H1 (cell line): ENCODE data around the gene ZSWIM6. TPM values are rescaled to one million over a fixed set of nuclear protein-coding genes. Genes with fewer than 3 reads are reported as not detected.

Source experiments
- CTCF ChIA-PET: fragments of 300-600 bp; sonication (Branson Sonifier 250); formaldehyde crosslinking; loops from one replicate; lab custom pipeline; 2021; ENCODE audit not compliant: partially characterized antibody; lab: Charles Lee
- POLR2A ChIA-PET: fragments of 300-600 bp; sonication (Branson Sonifier 250); formaldehyde crosslinking; loops from one replicate; lab custom pipeline; 2021; ENCODE audit warnings: inconsistent platforms; ENCODE audit not compliant: partially characterized antibody; lab: Charles Lee
- DNase-seq, 2 experiments: peaks; one replicate each; pipeline versions ENCODE4 v3.0.0 to v3.0.0-alpha.2; 2010 to 2022; ENCODE audit warnings: low spot score in 2 of 2, low read depth in 1 of 2, mixed read lengths in 1 of 2
- FAIRE-seq: peaks from 2 replicates; lab custom pipeline; 2011; peaks lifted over from hg19 to GRCh38; lab: Jason Lieb, UNC
- H2AFZ ChIP-seq: 2 replicates; pipeline ENCODE4 v1.8.1; 2012; ENCODE audit warnings: low read length, inconsistent platforms
- H2AK5ac ChIP-seq: 2 replicates; pipeline ENCODE4 v1.6.1; 2013; ENCODE audit warnings: low read depth, low read length
- H2BK120ac ChIP-seq: replicated peaks from 2 replicates; pipeline ENCODE3; 2013; ENCODE audit warnings: low read depth, low read length, inconsistent platforms
- H2BK12ac ChIP-seq: 2 replicates; pipeline ENCODE4 v1.6.1; 2013; ENCODE audit warnings: low read depth, low read length
- H2BK15ac ChIP-seq: 2 replicates; pipeline ENCODE4 v1.6.1; 2013; ENCODE audit warnings: low read length
- H2BK20ac ChIP-seq: 2 replicates; pipeline ENCODE4 v1.6.1; 2013; ENCODE audit warnings: low read length
- H2BK5ac ChIP-seq: 2 replicates; pipeline ENCODE4 v1.6.1; 2013; ENCODE audit warnings: low read depth, low read length
- H3K14ac ChIP-seq: 2 replicates; pipeline ENCODE4 v1.6.1; 2013; ENCODE audit warnings: inconsistent platforms; ENCODE audit not compliant: insufficient read length
- H3K18ac ChIP-seq: 2 replicates; pipeline ENCODE4 v1.6.1; 2013; ENCODE audit warnings: low read length; ENCODE audit errors: extremely low read depth
- H3K23ac ChIP-seq: 2 replicates; pipeline ENCODE4 v1.6.1; 2013; ENCODE audit warnings: inconsistent platforms; ENCODE audit not compliant: insufficient read length
- H3K23me2 ChIP-seq: 2 replicates; pipeline ENCODE4 v1.6.1; 2013; ENCODE audit warnings: low read depth, low read length
- H3K27ac ChIP-seq: 2 replicates; pipeline ENCODE4 v1.6.1; 2011; ENCODE audit warnings: low read depth, low read length, inconsistent platforms
- H3K27me3 ChIP-seq, 4 experiments: replicated peaks in 1 of 4; 1 replicate in 1 of 4; 2 replicates in 3 of 4; pipeline versions ENCODE4 v1.6.1 to v1.8.1; 2011 to 2013; ENCODE audit warnings: low read length in 3 of 4, mild to moderate bottlenecking in 3 of 4, inconsistent platforms in 2 of 4, mixed read lengths in 2 of 4, moderate library complexity in 1 of 4; ENCODE audit not compliant: control insufficient read depth in 3 of 4, insufficient read depth in 3 of 4; ENCODE audit errors: extremely low read depth in 1 of 4
- H3K36me3 ChIP-seq, 4 experiments: 2 replicates each; pipeline versions ENCODE4 v1.6.1 to v1.8.1; 2011 to 2013; ENCODE audit warnings: mild to moderate bottlenecking in 4 of 4, low read length in 3 of 4, moderate library complexity in 2 of 4, control low read depth in 1 of 4, inconsistent platforms in 1 of 4; ENCODE audit not compliant: insufficient read depth in 4 of 4, control insufficient read depth in 2 of 4
- H3K4ac ChIP-seq: replicated peaks from 2 replicates; pipeline ENCODE3; 2013; ENCODE audit warnings: low read length, low read depth, mixed read lengths, inconsistent platforms; ENCODE audit not compliant: insufficient read length
- H3K4me1 ChIP-seq, 4 experiments: replicated peaks in 1 of 4; 1 replicate in 1 of 4; 2 replicates in 3 of 4; pipeline versions ENCODE4 v1.6.1 to v1.8.1; 2011 to 2013; ENCODE audit warnings: low read length in 3 of 4, inconsistent platforms in 2 of 4, mixed read lengths in 1 of 4; ENCODE audit not compliant: insufficient read depth in 4 of 4, control insufficient read depth in 3 of 4
- H3K4me2 ChIP-seq, 2 experiments: 2 replicates each; pipeline versions ENCODE4 v1.6.1 to v1.8.1; 2011 to 2013; ENCODE audit warnings: low read depth in 2 of 2, low read length in 2 of 2, control low read depth in 1 of 2, inconsistent platforms in 1 of 2, mild to moderate bottlenecking in 1 of 2; ENCODE audit not compliant: insufficient read depth in 1 of 2
- H3K4me3 ChIP-seq, 4 experiments: fragments of 200-600, 300-600 bp in 1 of 4; sonication (generic), shearing (Covaris generic), sonication (Bioruptor Twin) in 1 of 4; 2 replicates each; pipeline versions ENCODE4 v1.5.1 to v1.8.1; 2011 to 2016; ENCODE audit warnings: low read length in 4 of 4, low read depth in 3 of 4, control low read depth in 2 of 4, inconsistent platforms in 2 of 4, mild to moderate bottlenecking in 2 of 4, mixed read lengths in 1 of 4, moderate library complexity in 1 of 4; ENCODE audit not compliant: insufficient read depth in 2 of 4; ENCODE audit errors: extremely low read depth in 1 of 4
- H3K56ac ChIP-seq: replicated peaks from 2 replicates; pipeline ENCODE3; 2013; ENCODE audit warnings: low read depth, mild to moderate bottlenecking, mixed read lengths, low read length, inconsistent platforms; ENCODE audit not compliant: insufficient read length
- H3K79me1 ChIP-seq: 2 replicates; pipeline ENCODE4 v1.6.1; 2013; ENCODE audit warnings: low read depth, low read length, control low read depth
- H3K79me2 ChIP-seq, 2 experiments: 2 replicates each; pipeline versions ENCODE4 v1.6.1 to v1.8.1; 2012 to 2013; ENCODE audit warnings: low read length in 2 of 2, mild to moderate bottlenecking in 2 of 2, inconsistent platforms in 1 of 2; ENCODE audit not compliant: insufficient read depth in 2 of 2, control insufficient read depth in 1 of 2
- H3K9ac ChIP-seq, 4 experiments: replicated peaks in 1 of 4; 1 replicate in 1 of 4; 2 replicates in 3 of 4; pipeline versions ENCODE4 v1.6.1 to v1.8.1; 2011 to 2013; ENCODE audit warnings: low read depth in 3 of 4, low read length in 3 of 4, control low read depth in 2 of 4, mild to moderate bottlenecking in 2 of 4, moderate library complexity in 2 of 4, inconsistent platforms in 1 of 4; ENCODE audit errors: extremely low read depth in 1 of 4
- H3K9me3 ChIP-seq, 2 experiments: 2 replicates each; pipeline versions ENCODE4 v1.6.1 to v1.8.1; 2012 to 2013; ENCODE audit warnings: mild to moderate bottlenecking in 2 of 2, moderate library complexity in 2 of 2, control low read depth in 1 of 2, inconsistent platforms in 1 of 2, low read depth in 1 of 2, low read length in 1 of 2, mixed read lengths in 1 of 2; ENCODE audit not compliant: insufficient read depth in 2 of 2
- H4K20me1 ChIP-seq, 2 experiments: replicated peaks in 1 of 2; 2 replicates each; pipeline versions ENCODE3 to v1.8.1; 2011 to 2013; ENCODE audit warnings: inconsistent platforms in 2 of 2, low read length in 2 of 2, mild to moderate bottlenecking in 1 of 2; ENCODE audit not compliant: insufficient read depth in 2 of 2, control insufficient read depth in 1 of 2
- H4K5ac ChIP-seq: 2 replicates; pipeline ENCODE4 v1.6.1; 2013; ENCODE audit warnings: low read length, low read depth, mixed read lengths, inconsistent platforms; ENCODE audit not compliant: insufficient read length
- H4K8ac ChIP-seq: 2 replicates; pipeline ENCODE4 v1.8.0; 2013; ENCODE audit warnings: mild to moderate bottlenecking, moderate library complexity, low read length, inconsistent platforms; ENCODE audit not compliant: insufficient read depth; ENCODE audit errors: extremely low read depth
- H4K91ac ChIP-seq: replicated peaks from 2 replicates; pipeline ENCODE3; 2013; ENCODE audit warnings: low read length, mixed read lengths, inconsistent platforms; ENCODE audit not compliant: insufficient read length
- ASH2L ChIP-seq: fragments of 200-600, 300-600 bp; sonication (generic); IDR thresholded peaks from one replicate; pipeline ENCODE4 v1.7.1; 2017; ENCODE audit warnings: low read length
- CHD2 ChIP-seq: IDR thresholded peaks from 2 replicates; pipeline ENCODE4 v1.6.1; 2012; ENCODE audit warnings: low read length, improper control_type of control experiment
- GABPA ChIP-seq: IDR thresholded peaks from 2 replicates; pipeline ENCODE4 v1.6.1; 2011; ENCODE audit warnings: mild to moderate bottlenecking, low read length, moderate library complexity, borderline replicate concordance; ENCODE audit not compliant: insufficient read depth
- KDM1A ChIP-seq: fragments of 200-600, 300-600 bp; sonication (generic); IDR thresholded peaks from 2 replicates; pipeline ENCODE4 v1.7.1; 2016; ENCODE audit warnings: mild to moderate bottlenecking, low read length, borderline replicate concordance
- RAD21 ChIP-seq, 2 experiments: IDR thresholded peaks in 1 of 2; conservative IDR thresholded peaks in 1 of 2; 2 replicates each; pipeline ENCODE4 v1.6.1; 2011; ENCODE audit warnings: low read depth in 2 of 2, low read length in 2 of 2, improper control_type of control experiment in 1 of 2, inconsistent platforms in 1 of 2, mild to moderate bottlenecking in 1 of 2, moderate library complexity in 1 of 2
- WGBS, 2 experiments: shearing (Covaris generic) in 1 of 2; methylation state at CpG; one replicate each; pipeline versions ENCODE4 v1.1.6 to v1.1.7; 2013 to 2015; ENCODE audit warnings: low lambda C conversion rate in 2 of 2, mixed read lengths in 2 of 2, inconsistent platforms in 1 of 2, low coverage in 1 of 2, missing lambda C conversion rate in 1 of 2; ENCODE audit not compliant: insufficient replicate concordance in 2 of 2, insufficient coverage in 1 of 2, insufficient read length in 1 of 2; ENCODE audit errors: extremely low coverage in 1 of 2, missing lambda C conversion rate in 1 of 2; 5-methylcytosine and 5-hydroxymethylcytosine counted together
- polyA plus RNA-seq, 7 experiments: library from polyadenylated mRNA; depleted of rRNA in 3 of 7; stranded (reverse) in 5 of 7; unstranded in 2 of 7; fragments of >200 nt in 5 of 7; fragments of 200-250 nt in 2 of 7; gene quantifications; 1 replicate in 5 of 7; 2 replicates in 1 of 7; 4 replicates in 1 of 7; pipeline versions ENCODE4 v1.2.1 to v1.2.3, GENCODE V29; 2011 to 2013; ENCODE audit warnings: missing spikeins in 2 of 7, mixed read lengths in 2 of 7
- total RNA-seq: library from RNA; stranded (reverse); fragmentation: NEBNext Ultra II Directional; extraction: Animal tissue kit (Norgen Biotek cat#: 25700); gene quantifications from 2 replicates; pipeline ENCODE4 v1.2.1, GENCODE V29; 2021
- TF ChIP-seq, protein P1 (sequence below), 3 experiments: IDR thresholded peaks; 1 replicate in 2 of 3; 2 replicates in 1 of 3; pipeline versions ENCODE4 v1.5.1 to v1.6.1; 2011; ENCODE audit warnings: low read length in 3 of 3, mild to moderate bottlenecking in 3 of 3, inconsistent platforms in 2 of 3, low read depth in 1 of 3, moderate library complexity in 1 of 3; ENCODE audit not compliant: insufficient read depth in 1 of 3; ENCODE audit errors: control extremely low read depth in 1 of 3

ZSWIM6 gene
- total and polyA plus RNA-seq, 2 of the 8 experiments (the other 6 are each of a cell fraction or from before 2014, with no cell fraction given): 7.9 to 12.4 TPM

DNA sequence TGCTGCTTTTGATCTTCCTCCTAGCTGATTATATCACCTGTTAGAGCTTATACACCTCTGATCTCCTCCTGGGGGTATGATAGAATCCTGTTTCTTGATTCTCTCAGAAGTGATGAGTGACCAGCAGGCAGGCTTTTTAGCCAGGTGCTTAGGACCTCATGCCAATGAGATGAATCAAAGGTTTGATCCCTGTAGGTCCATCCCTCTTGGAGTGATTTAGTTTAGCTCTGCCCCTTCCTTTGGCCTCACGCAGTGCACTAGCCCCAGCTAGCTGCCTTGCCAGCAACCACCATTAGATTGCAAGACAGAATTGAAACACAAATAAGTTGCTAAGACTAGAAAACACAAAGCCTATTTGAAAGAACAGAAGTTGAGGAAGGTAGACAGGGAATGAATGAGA lies 84.4 kb downstream of the ZSWIM6 start:
- H2BK5ac ChIP-seq: peak overlapping the region; percentile 44; the same call in 1 of the 2 replicates
- peak overlapping the region; percentile 42 to 45 for H3K4me2 ChIP-seq
- POLR2A ChIA-PET: no interaction called here
- peak overlapping the region in 1 of 4 experiments; percentile 19; a peak in 1 of 8 replicates for H3K4me3 ChIP-seq
- no peak overlapping the region for H4K8ac ChIP-seq
- TF ChIP-seq GABPA (no peak), RAD21 (IDR thresholded peaks at IDR 0.05 in 1 of 2, conservative IDR thresholded peaks at IDR 0.05 in 1 of 2; ENCODE audit: low read depth in 2 of 2, low read length in 2 of 2) (peak; percentile 30 to 35; a peak in 3 of 4 replicates), CHD2 (no peak), ASH2L (peak; percentile 22), KDM1A (no peak)
- TF ChIP-seq, protein P1, sequence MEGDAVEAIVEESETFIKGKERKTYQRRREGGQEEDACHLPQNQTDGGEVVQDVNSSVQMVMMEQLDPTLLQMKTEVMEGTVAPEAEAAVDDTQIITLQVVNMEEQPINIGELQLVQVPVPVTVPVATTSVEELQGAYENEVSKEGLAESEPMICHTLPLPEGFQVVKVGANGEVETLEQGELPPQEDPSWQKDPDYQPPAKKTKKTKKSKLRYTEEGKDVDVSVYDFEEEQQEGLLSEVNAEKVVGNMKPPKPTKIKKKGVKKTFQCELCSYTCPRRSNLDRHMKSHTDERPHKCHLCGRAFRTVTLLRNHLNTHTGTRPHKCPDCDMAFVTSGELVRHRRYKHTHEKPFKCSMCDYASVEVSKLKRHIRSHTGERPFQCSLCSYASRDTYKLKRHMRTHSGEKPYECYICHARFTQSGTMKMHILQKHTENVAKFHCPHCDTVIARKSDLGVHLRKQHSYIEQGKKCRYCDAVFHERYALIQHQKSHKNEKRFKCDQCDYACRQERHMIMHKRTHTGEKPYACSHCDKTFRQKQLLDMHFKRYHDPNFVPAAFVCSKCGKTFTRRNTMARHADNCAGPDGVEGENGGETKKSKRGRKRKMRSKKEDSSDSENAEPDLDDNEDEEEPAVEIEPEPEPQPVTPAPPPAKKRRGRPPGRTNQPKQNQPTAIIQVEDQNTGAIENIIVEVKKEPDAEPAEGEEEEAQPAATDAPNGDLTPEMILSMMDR (IDR thresholded peaks at IDR 0.05; ENCODE audit: control extremely low read depth in 1 of 3, insufficient read depth in 1 of 3, low read depth in 1 of 3, low read length in 3 of 3): peak in 1 of 3 experiments; percentile 6; a peak in 2 of 4 replicates
- H3K56ac ChIP-seq: no peak overlapping the region
- peak in 1 of 2 experiments; percentile 27 for DNase-seq
- no peak overlapping the region for H4K5ac ChIP-seq
- no peaks in the 10 kb centered on the region for H3K23me2 ChIP-seq
- H3K36me3 ChIP-seq: no peaks in the 10 kb centered on the region
- no peaks in the 10 kb centered on the region for H3K79me1 ChIP-seq
- 27% methylated on average over 1 of the region's 1 CpG; no CpG with 5 or more reads in 1 of the 2 experiments for WGBS, 2 experiments
- CTCF ChIA-PET: no interaction called here
- no peak overlapping the region for H3K18ac ChIP-seq
- peak overlapping the region; percentile 60; the same call in 1 of the 2 replicates for H2AK5ac ChIP-seq
- H3K9me3 ChIP-seq: no peaks in the 10 kb centered on the region
- peaks cover 0 to 66% of the 10 kb centered on the region in 2 experiments; a peak in 2 of 4 replicates for H3K79me2 ChIP-seq
- H2BK15ac ChIP-seq: no peak overlapping the region
- H3K4ac ChIP-seq: no peak overlapping the region
- H2BK12ac ChIP-seq: no peak overlapping the region
- H2AFZ ChIP-seq: no peak overlapping the region
- H3K9ac ChIP-seq: no peak overlapping the region
- H3K14ac ChIP-seq: no peak overlapping the region
- H3K27me3 ChIP-seq: no peaks in the 10 kb centered on the region
- H3K23ac ChIP-seq: no peak overlapping the region
- peak; percentile 7 for FAIRE-seq
- no peak overlapping the region for H3K27ac ChIP-seq
- H2BK120ac ChIP-seq: no peak overlapping the region
- H4K91ac ChIP-seq: no peak overlapping the region
- H2BK20ac ChIP-seq: no peak overlapping the region
- peaks cover 9 to 34% (median 18%) of the 10 kb centered on the region in 4 experiments for H3K4me1 ChIP-seq
- no peaks in the 10 kb centered on the region for H4K20me1 ChIP-seq
